22Rv1 (cell line): ENCODE results near the gene RPP25L.

Experiments
- ZFX ChIP-seq: fragments of 450-650 bp; IDR thresholded peaks from 2 replicates; pipeline ENCODE4 v1.6.1; 2017; ENCODE audit warnings: antibody characterized with exemption, borderline replicate concordance
- TF ChIP-seq, protein P1 (sequence below): fragments of 450-650 bp; IDR thresholded peaks from 2 replicates; pipeline ENCODE4 v1.5.1; 2017; ENCODE audit warnings: mild to moderate bottlenecking

DNA sequence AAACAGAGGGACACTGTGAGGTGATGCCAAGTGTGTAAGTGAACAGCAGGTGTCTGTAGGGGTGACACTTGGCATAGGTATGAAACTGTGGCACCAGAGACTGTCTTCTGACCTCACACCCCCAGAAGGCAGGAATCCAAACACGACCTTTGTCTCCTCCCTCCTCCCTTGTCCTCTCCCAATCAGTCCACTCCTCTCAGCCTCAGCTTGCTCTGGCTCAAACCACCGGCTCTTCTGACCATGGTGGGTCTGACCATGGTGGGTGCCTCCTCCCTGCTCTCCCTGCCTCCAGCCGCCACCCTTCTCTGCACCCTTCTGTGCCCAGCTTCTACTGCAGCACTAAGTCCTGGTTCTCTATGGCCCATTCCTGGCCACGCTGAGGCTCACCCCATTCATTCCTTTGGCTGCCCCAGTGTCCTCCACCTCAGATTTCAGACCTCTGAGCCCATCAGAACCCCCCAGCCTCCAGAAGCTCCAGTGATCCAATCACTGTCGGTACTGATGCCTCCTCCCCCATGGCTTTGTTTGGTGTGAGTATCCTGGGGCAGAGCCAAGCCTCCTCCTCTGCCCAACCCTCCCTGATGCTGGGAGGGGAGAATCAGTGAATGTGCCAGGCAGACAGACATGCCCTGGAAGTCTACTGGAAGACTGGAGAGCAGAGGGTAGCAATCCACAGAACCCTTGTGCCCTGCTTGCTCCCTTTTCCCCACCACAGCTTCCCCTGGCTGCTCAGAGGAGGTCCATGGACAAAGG is 18.7 kb upstream of the RPP25L start:
- TF ChIP-seq, protein P1, sequence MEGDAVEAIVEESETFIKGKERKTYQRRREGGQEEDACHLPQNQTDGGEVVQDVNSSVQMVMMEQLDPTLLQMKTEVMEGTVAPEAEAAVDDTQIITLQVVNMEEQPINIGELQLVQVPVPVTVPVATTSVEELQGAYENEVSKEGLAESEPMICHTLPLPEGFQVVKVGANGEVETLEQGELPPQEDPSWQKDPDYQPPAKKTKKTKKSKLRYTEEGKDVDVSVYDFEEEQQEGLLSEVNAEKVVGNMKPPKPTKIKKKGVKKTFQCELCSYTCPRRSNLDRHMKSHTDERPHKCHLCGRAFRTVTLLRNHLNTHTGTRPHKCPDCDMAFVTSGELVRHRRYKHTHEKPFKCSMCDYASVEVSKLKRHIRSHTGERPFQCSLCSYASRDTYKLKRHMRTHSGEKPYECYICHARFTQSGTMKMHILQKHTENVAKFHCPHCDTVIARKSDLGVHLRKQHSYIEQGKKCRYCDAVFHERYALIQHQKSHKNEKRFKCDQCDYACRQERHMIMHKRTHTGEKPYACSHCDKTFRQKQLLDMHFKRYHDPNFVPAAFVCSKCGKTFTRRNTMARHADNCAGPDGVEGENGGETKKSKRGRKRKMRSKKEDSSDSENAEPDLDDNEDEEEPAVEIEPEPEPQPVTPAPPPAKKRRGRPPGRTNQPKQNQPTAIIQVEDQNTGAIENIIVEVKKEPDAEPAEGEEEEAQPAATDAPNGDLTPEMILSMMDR = no peak
- TF ChIP-seq ZFX = no peak
